ENCODE results near the gene TP63.

The TP63 gene

DNA sequence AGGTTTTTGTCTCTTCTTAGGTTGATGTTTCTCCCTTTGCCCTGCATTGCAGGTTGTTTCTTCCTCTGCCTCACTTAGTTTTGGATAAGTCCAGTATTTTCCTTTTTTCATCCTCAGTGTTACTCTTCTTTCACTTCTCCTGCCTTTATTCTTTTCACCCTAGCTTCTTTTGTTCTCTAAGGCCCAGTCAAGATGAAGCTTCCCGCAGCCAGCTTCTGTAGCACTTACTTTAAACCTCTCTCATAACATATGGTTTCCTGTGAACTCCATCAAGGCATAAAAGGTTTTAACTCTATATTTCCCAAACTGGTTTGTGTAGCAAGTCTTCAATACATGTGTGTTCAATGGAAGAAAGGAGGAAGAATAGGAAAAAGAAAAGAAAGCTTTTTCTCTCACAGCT lies 54.1 kb downstream of the TP63 start:
- Histone ChIP-seq H3K4me3 (ENCODE audit: low read depth, low read length) (no peak overlapping the region), H3K23ac (ENCODE audit: low read length) (no peak overlapping the region), H3K79me1 (ENCODE audit: low read length) (no peaks in the 10 kb centered on the region), H3K36me3 (ENCODE audit: control insufficient read depth in 1 of 2, insufficient read depth in 2 of 2, low read length in 2 of 2) (no peaks in the 10 kb centered on the region), H3K27ac (ENCODE audit: low read depth, low read length) (no peak overlapping the region), H3K79me2 (ENCODE audit: control insufficient read depth, insufficient read depth, low read length, poor library complexity) (no peaks in the 10 kb centered on the region), H2AFZ (ENCODE audit: insufficient read depth, low read length, poor library complexity) (no peak overlapping the region), H3K4ac (ENCODE audit: low read depth, low read length) (no peak overlapping the region), H3K4me2 (ENCODE audit: low read length) (no peak overlapping the region), H2BK120ac (ENCODE audit: insufficient read depth, low read length, poor library complexity) (no peak overlapping the region), H3K27me3 (ENCODE audit: insufficient read depth, low read length) (no peaks in the 10 kb centered on the region), H4K91ac (ENCODE audit: low read depth, low read length) (no peak overlapping the region), H3K4me1 (ENCODE audit: control insufficient read depth in 1 of 2, insufficient read depth in 2 of 2, low read length in 2 of 2) (no peaks in the 10 kb centered on the region), H4K12ac (ENCODE audit: low read depth, low read length) (no peak overlapping the region), H2BK5ac (ENCODE audit: low read depth, low read length, poor library complexity) (no peak overlapping the region), H4K8ac (ENCODE audit: low read depth, low read length) (no peak overlapping the region), H2BK12ac (ENCODE audit: low read length) (no peak overlapping the region), H2AK5ac (ENCODE audit: low read length) (no peak overlapping the region), H3K9ac (ENCODE audit: low read length) (no peak overlapping the region), H3K9me3 (ENCODE audit: insufficient read depth, low read depth, low read length) (no peaks in the 10 kb centered on the region), H3K14ac (ENCODE audit: low read length) (no peak overlapping the region), H3K18ac (ENCODE audit: low read length) (no peak overlapping the region)
- no CpG with 5 or more reads among the region's 1 CpG for WGBS (ENCODE audit: extremely low coverage, insufficient coverage, insufficient read length)
- no peak for DNase-seq

DNA sequence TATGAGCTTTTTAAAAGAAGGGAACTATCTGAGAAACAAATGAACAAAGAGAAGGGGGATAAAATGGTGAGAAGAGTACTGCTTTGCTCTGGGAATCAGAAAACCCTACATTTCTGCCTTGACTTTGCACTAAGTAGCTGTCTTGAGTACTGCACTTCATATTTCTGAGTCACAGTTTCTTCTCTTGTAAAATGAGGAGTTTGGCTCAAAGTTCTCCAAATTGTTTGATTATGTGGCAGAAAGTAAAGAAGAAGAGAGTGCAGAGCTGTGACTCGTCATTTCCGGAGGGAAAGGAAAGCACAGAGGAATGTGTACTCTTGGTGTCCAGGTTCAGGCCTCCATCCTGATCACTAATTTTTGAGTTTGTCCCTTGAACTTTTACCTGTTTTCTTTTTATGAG lies 54.7 kb downstream of the TP63 start:
- WGBS (ENCODE audit: extremely low coverage, insufficient coverage, insufficient read length) = no CpG with 5 or more reads among the region's 2 CpGs
- Histone ChIP-seq H2AK5ac (ENCODE audit: low read length) (no peak overlapping the region), H2AFZ (ENCODE audit: insufficient read depth, low read length, poor library complexity) (no peak overlapping the region), H3K23ac (ENCODE audit: low read length) (no peak overlapping the region), H3K27ac (ENCODE audit: low read depth, low read length) (no peak overlapping the region), H2BK12ac (ENCODE audit: low read length) (no peak overlapping the region), H2BK120ac (ENCODE audit: insufficient read depth, low read length, poor library complexity) (no peak overlapping the region), H3K79me1 (ENCODE audit: low read length) (no peaks in the 10 kb centered on the region), H3K9me3 (ENCODE audit: insufficient read depth, low read depth, low read length) (no peaks in the 10 kb centered on the region), H3K18ac (ENCODE audit: low read length) (no peak overlapping the region), H3K4me2 (ENCODE audit: low read length) (no peak overlapping the region), H4K91ac (ENCODE audit: low read depth, low read length) (no peak overlapping the region), H2BK5ac (ENCODE audit: low read depth, low read length, poor library complexity) (no peak overlapping the region), H4K8ac (ENCODE audit: low read depth, low read length) (no peak overlapping the region), H3K9ac (ENCODE audit: low read length) (no peak overlapping the region), H3K27me3 (ENCODE audit: insufficient read depth, low read length) (no peaks in the 10 kb centered on the region), H3K79me2 (ENCODE audit: control insufficient read depth, insufficient read depth, low read length, poor library complexity) (no peaks in the 10 kb centered on the region), H3K4me1 (ENCODE audit: control insufficient read depth in 1 of 2, insufficient read depth in 2 of 2, low read length in 2 of 2) (no peaks in the 10 kb centered on the region), H3K4ac (ENCODE audit: low read depth, low read length) (no peak overlapping the region), H3K14ac (ENCODE audit: low read length) (no peak overlapping the region), H3K36me3 (ENCODE audit: control insufficient read depth in 1 of 2, insufficient read depth in 2 of 2, low read length in 2 of 2) (no peaks in the 10 kb centered on the region), H4K12ac (ENCODE audit: low read depth, low read length) (no peak overlapping the region), H3K4me3 (ENCODE audit: low read depth, low read length) (no peak overlapping the region)
- DNase-seq = no peak

GRCh38 chr3:189687475-189687874 lies 56.3 kb downstream of the TP63 start:
- Histone ChIP-seq H3K27ac (ENCODE audit: low read depth, low read length) (no peak overlapping the region), H2BK12ac (ENCODE audit: low read length) (no peak overlapping the region), H3K4me3 (ENCODE audit: low read depth, low read length) (no peak overlapping the region), H4K8ac (ENCODE audit: low read depth, low read length) (no peak overlapping the region), H2AFZ (ENCODE audit: insufficient read depth, low read length, poor library complexity) (no peak overlapping the region), H3K27me3 (ENCODE audit: insufficient read depth, low read length) (no peaks in the 10 kb centered on the region), H3K9me3 (ENCODE audit: insufficient read depth, low read depth, low read length) (no peaks in the 10 kb centered on the region), H3K79me1 (ENCODE audit: low read length) (no peaks in the 10 kb centered on the region), H3K4ac (ENCODE audit: low read depth, low read length) (no peak overlapping the region), H3K4me1 (ENCODE audit: control insufficient read depth in 1 of 2, insufficient read depth in 2 of 2, low read length in 2 of 2) (no peaks in the 10 kb centered on the region), H3K23ac (ENCODE audit: low read length) (no peak overlapping the region), H2BK5ac (ENCODE audit: low read depth, low read length, poor library complexity) (no peak overlapping the region), H4K91ac (ENCODE audit: low read depth, low read length) (no peak overlapping the region), H3K14ac (ENCODE audit: low read length) (no peak overlapping the region), H2BK120ac (ENCODE audit: insufficient read depth, low read length, poor library complexity) (no peak overlapping the region), H4K12ac (ENCODE audit: low read depth, low read length) (no peak overlapping the region), H3K79me2 (ENCODE audit: control insufficient read depth, insufficient read depth, low read length, poor library complexity) (no peaks in the 10 kb centered on the region), H3K9ac (ENCODE audit: low read length) (no peak overlapping the region), H3K18ac (ENCODE audit: low read length) (no peak overlapping the region), H3K36me3 (ENCODE audit: control insufficient read depth in 1 of 2, insufficient read depth in 2 of 2, low read length in 2 of 2) (no peaks in the 10 kb centered on the region), H2AK5ac (ENCODE audit: low read length) (no peak overlapping the region), H3K4me2 (ENCODE audit: low read length) (no peak overlapping the region)
- DNase-seq = no peak
- WGBS (ENCODE audit: extremely low coverage, insufficient coverage, insufficient read length) = no CpG with 5 or more reads among the region's 4 CpGs

DNA sequence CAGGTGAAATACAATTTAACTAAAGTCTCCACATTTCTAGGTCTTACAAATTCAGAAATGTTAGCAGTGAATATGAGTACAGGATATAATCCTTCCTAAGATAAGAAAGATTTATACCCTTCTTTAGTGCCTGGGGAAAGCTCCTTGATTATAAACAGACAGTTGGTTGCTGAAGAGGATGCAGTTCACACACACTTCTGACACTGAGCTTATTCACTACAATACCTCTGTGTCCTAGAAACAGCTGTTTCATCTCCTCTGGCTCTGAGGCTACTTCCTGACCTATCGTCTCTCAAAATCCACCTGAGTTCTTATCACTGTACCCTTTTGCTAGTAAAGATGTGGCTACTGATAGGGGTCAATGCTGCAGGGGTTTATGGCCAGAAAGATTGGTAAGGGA lies 57.1 kb downstream of the TP63 start:
- no peak for DNase-seq

More for the DNA sequence above, 57.1 kb downstream of the TP63 start:
- H3K4me2 ChIP-seq (ENCODE audit: low read length) = no peak overlapping the region
- H3K27ac ChIP-seq (ENCODE audit: low read depth, low read length) = no peak overlapping the region
- H3K4me3 ChIP-seq (ENCODE audit: low read depth, low read length) = no peak overlapping the region
- H3K27me3 ChIP-seq (ENCODE audit: insufficient read depth, low read length) = no peaks in the 10 kb centered on the region
- no peaks in the 10 kb centered on the region for H3K79me2 ChIP-seq (ENCODE audit: control insufficient read depth, insufficient read depth, low read length, poor library complexity)
- H3K23ac ChIP-seq (ENCODE audit: low read length) = no peak overlapping the region
- no peaks in the 10 kb centered on the region for H3K79me1 ChIP-seq (ENCODE audit: low read length)
- H4K8ac ChIP-seq (ENCODE audit: low read depth, low read length) = no peak overlapping the region
- H3K9me3 ChIP-seq (ENCODE audit: insufficient read depth, low read depth, low read length) = no peaks in the 10 kb centered on the region
- H2BK120ac ChIP-seq (ENCODE audit: insufficient read depth, low read length, poor library complexity) = no peak overlapping the region
- no peaks in the 10 kb centered on the region for H3K4me1 ChIP-seq (ENCODE audit: control insufficient read depth in 1 of 2, insufficient read depth in 2 of 2, low read length in 2 of 2)
- H3K18ac ChIP-seq (ENCODE audit: low read length) = no peak overlapping the region
- H2BK5ac ChIP-seq (ENCODE audit: low read depth, low read length, poor library complexity) = no peak overlapping the region
- no peak overlapping the region for H3K4ac ChIP-seq (ENCODE audit: low read depth, low read length)
- no peak overlapping the region for H3K9ac ChIP-seq (ENCODE audit: low read length)
- no peak overlapping the region for H4K91ac ChIP-seq (ENCODE audit: low read depth, low read length)
- H2BK12ac ChIP-seq (ENCODE audit: low read length) = no peak overlapping the region
- no CpG with 5 or more reads among the region's 1 CpG for WGBS (ENCODE audit: extremely low coverage, insufficient coverage, insufficient read length)
- H3K36me3 ChIP-seq (ENCODE audit: control insufficient read depth in 1 of 2, insufficient read depth in 2 of 2, low read length in 2 of 2) = no peaks in the 10 kb centered on the region
- no peak overlapping the region for H4K12ac ChIP-seq (ENCODE audit: low read depth, low read length)
- H2AK5ac ChIP-seq (ENCODE audit: low read length) = no peak overlapping the region
- no peak overlapping the region for H3K14ac ChIP-seq (ENCODE audit: low read length)
- H2AFZ ChIP-seq (ENCODE audit: insufficient read depth, low read length, poor library complexity) = no peak overlapping the region

All from trophoblast cell (in vitro differentiated cells and primary cell).